Kidney epithelial cell (primary cell): ENCODE measurements around the gene DPYSL4. TPM values are rescaled to one million over a fixed set of nuclear protein-coding genes. Genes with fewer than 3 reads are reported as not detected.

ENCODE experiments used
- DNase-seq: peaks from one replicate; pipeline ENCODE4 v3.0.0-alpha.2; 2010; ENCODE audit warnings: low read depth
- H3K27me3 ChIP-seq: 2 replicates; pipeline ENCODE4 v1.6.0; 2011; ENCODE audit warnings: low read length; ENCODE audit not compliant: control insufficient read depth, insufficient read depth
- H3K36me3 ChIP-seq: 2 replicates; pipeline ENCODE4 v1.5.1; 2011; ENCODE audit warnings: low read length; ENCODE audit not compliant: control insufficient read depth, insufficient read depth
- H3K4me3 ChIP-seq: 2 replicates; pipeline ENCODE4 v1.5.1; 2011; ENCODE audit warnings: low read depth, mild to moderate bottlenecking, control low read depth, low read length
- CTCF ChIP-seq: IDR thresholded peaks from 2 replicates; pipeline ENCODE4 v1.5.1; 2011; ENCODE audit warnings: mild to moderate bottlenecking, moderate library complexity, low read length, control low read depth, inconsistent platforms; ENCODE audit not compliant: insufficient read depth, poor library complexity, severe bottlenecking
- total RNA-seq: library from RNA; depleted of rRNA; stranded (reverse); fragments of >200 nt; gene quantifications from 2 replicates; pipeline ENCODE4 v1.2.3, GENCODE V29; 2015

The DPYSL4 gene
- total RNA-seq, 1 donor from 2014 or later, result 15.3 TPM

- Histone ChIP-seq H3K27me3 (no peaks in the 10 kb centered on the region), H3K4me3 (no peak overlapping the region), H3K36me3 (no peaks in the 10 kb centered on the region)
- DNase-seq, result no peak
- no peak for TF ChIP-seq CTCF
These were observed 63.2 kb downstream of the DPYSL4 start for GRCh38 chr10:132249824-132250375.

GRCh38 chr10:132250481-132251475 is 64.0 kb downstream of the DPYSL4 start:
- TF ChIP-seq CTCF, result no peak
- Histone ChIP-seq H3K36me3 (no peaks in the 10 kb centered on the region), H3K27me3 (peaks cover 2% of the 10 kb centered on the region), H3K4me3 (no peak overlapping the region)
- DNase-seq, result no peak

GRCh38 chr10:132251928-132252327 is 65.2 kb downstream of the DPYSL4 start:
- Histone ChIP-seq H3K36me3 (no peaks in the 10 kb centered on the region), H3K27me3 (peaks cover 2% of the 10 kb centered on the region), H3K4me3 (no peak overlapping the region)
- TF ChIP-seq CTCF, result no peak
- DNase-seq, result no peak

DNA sequence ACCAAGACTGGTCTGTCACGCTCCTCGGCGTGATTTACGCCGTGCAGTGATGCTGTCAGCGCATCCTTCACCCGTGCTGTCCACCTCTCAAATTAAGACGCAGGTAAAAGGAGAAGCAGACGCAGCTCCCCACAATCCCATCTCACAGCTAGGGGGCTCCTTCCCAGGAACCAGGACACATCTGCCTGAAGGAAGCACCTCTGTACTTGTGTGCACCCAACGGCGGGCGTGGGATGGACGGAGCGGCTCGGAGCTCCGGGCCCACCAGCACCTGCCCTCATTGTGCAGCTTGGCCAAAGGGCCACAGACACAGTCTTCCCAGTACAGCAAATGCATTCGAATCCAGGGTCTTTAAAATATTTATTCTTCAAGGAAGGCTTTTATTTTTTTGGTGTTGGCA is 65.7 kb downstream of the DPYSL4 start:
- Histone ChIP-seq H3K36me3 (no peaks in the 10 kb centered on the region), H3K4me3 (no peak overlapping the region), H3K27me3 (peaks cover 2% of the 10 kb centered on the region)
- no peak for DNase-seq
- TF ChIP-seq CTCF, result no peak

DNA sequence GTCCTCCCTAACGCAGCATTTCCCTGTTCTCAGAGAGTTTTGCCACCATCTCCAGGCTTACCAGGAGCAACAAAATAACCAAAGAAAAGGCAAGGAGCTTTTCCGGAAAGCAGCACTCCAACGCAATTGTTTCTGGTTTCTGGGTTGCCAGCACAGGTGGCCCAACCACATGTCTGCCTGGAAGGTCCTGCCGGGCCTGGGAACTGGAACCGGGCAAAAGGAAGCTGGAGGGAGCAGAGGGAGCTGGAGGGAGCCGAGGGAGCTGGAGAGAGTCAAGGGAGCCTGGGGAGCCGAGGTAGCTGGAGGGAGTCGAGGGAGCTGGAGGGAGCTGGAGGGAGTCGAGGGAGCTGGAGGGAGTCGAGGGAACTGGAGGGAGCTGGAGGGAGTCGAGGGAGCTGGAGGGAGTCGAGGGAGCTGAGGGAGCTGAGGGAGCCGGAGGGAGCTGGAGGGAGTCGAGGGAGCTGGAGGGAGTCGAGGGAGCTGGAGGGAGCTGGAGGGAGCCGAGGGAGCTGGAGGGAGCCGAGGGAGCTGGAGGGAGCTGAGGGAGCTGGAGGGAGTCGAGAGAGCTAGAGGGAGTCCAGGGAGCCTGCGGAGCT is 66.4 kb downstream of the DPYSL4 start:
- no peak for TF ChIP-seq CTCF
- Histone ChIP-seq H3K27me3 (peaks cover 2% of the 10 kb centered on the region), H3K4me3 (no peak overlapping the region), H3K36me3 (no peaks in the 10 kb centered on the region)
- DNase-seq, result no peak
